GM19463 (cell line): Measurements from ENCODE around the gene ARMC5.
"Not testable (repeated sequence)": the region's sequence is repeated elsewhere in the genome, so short reads cannot be mapped to it uniquely, and the experiment has no call there.

Experiments used
- ATAC-seq: cut with Tn5 transposase; IDR thresholded peaks from one replicate; pipeline ENCODE4 v1.9.1; 2021; ENCODE audit warnings: mild to moderate bottlenecking, moderate library complexity; ENCODE audit not compliant: unreplicated experiment

ARMC5 gene

DNA sequence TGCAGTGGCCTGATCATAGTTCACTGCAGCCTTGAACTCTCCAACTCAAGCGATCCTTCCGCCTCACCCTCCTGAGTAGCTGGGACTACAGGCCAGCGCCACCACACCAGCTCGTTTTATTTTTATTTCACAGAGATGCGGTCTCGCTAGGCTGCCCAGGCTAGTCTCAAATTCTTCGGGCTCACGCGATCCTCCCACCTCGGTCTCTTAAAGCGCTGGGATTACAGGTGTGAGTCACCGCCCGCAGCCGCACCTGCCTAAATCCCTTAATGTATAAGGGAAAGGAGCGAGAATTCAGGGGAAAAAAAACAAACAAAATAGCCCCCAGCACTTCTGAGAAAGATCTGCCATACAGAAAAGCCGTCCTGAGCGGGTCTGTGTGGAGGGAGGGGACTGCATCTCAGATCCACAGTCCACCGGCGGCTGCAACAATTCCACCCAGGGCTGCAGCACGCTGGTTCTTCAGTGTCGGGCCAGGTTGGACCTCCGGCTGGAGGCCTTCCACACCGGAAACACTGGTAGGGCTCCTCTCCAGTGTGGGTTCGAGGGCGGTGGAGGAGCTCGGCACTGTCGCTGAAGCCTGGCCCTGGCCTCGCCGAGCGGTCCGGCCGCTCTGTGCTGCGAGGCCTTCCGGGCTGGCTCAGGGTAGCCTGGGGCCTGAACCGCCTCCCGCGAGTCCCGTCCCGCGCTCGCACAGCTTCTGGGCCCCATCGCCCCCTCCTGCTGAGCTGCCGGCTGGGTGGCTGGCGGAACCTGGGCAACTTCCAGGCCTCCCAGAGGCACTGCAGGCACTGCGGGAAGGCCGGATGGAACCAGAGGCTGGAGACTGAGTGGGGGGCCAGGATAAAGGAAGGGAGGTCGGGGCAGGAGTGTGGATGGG is 23.7 kb upstream of the ARMC5 start:
- ATAC-seq, result no peak

DNA sequence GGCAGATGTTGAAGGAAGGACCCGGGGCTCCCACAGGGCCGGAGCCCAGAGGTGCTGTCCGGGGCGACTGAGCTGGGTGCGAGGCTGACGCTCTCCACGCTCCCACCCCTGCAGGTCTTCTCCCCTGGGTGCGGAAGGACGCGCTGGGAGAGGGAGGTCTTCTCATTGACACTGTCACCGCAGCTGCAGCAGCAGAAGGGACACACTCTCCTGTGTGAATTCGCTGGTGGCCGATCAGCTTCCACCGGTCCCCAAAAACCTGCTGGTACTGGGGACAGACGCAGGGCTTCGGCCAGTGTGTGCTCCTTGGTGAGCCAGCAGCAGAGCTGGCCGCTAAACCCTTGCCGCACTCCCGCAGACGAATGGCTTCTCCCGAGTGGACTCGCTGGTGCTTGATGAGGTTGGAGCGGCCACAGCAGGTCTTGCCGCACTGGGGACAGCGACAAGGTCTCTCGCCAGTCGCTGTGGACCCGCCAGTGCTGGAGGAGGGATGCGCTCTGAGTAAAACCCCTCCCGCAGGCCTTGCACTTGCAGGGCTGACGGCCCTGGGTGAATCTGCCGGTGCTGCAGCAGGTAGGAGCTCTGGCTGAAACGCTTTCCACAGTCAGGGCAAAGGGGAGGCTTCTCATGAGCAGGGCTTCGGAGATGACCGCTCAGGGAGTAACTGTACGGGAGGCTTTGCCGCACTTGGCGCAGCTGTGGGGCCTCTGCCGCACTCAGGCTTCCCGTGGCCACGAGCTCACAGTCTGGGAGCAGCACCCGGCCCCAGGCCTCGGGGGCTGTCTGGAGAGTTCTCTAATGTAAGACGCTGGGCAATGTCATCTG is 22.9 kb upstream of the ARMC5 start:
- ATAC-seq, result no peak

DNA sequence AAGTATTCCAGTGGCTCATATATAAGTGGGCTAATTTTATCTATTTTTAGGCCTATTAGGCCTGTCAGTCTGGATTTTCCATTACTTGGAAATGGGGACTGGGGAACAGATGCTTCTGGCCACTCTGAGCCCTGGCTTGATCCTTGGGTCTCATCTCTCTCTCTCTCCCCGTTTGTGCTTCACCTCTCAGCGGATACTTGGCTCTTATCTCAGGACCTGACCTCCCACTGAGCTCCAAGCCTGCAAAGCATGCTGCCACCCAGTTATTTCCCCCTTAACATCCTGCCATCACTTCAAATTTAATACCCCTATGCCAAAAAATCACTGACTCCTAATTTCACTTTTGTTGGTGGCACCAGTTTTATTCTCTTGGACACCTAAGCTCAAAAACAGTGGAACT is 20.9 kb upstream of the ARMC5 start:
- ATAC-seq, result no peak

DNA sequence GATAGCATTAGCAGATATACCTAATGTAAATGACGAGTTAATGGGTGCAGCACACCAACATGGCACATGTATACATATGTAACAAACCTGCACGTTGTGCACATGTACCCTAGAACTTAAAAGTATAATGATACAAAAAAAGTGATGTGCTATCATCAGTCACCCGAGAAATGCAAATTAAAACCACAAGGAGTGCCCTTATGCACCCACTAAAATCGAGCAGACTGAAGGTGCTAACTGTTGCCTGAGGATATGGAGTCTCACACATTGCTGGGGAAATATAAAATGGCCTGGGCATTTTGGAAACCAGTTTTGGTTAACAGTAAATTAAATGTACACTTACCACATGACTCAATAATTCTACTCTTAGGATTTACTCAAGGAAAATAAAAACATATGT is 20.3 kb upstream of the ARMC5 start:
- not testable (repeated sequence) for ATAC-seq

DNA sequence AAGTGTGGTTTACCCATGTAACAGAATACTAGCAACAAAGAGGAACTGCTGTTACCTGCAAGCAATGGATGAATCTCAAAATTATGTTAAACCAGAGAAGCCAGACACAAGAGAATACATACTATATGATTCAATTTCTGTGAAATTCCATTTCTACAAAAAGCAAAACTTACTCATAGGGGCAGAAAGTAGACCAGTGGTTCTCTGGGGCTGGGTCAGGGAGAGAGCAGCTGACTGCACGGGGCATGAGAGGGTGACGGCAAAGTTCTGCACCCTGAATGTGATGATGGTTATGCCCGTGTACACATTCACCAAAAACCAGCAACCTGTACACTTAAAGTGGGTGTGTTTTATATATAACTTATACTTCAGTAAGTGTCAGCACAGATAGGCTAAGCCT is 19.8 kb upstream of the ARMC5 start:
- no peak for ATAC-seq

DNA sequence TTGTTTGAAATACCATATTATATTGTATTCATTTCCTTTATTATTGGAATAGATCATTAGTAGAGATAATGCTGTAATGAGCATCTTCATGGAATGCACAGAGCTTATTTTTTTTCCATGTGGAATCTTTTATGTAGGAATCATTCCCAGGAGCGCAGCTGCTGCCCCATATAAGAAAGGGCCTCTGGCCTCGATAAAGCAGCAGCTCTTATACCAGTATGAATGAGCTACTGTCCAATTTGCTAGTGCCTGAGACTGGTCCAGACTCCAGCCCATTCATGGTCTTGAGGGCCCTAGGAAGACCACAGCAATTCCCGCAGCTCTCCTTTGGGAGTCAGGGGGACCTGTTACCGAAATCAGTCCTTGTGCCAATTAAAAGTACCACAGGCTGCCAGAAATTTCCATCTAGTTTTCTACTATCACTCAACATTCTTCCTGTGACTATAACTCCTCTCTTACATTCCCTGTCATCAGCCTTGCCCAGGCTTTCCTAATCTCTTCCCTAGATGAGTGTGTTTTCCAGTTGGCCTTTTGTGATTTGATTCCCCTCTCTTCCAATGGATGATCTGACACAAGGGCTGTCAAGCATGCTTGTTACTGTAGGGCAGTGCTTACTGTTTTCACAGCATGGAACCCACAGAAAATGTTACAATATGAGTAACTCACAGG is 18.7 kb upstream of the ARMC5 start:
- ATAC-seq, result no peak

DNA sequence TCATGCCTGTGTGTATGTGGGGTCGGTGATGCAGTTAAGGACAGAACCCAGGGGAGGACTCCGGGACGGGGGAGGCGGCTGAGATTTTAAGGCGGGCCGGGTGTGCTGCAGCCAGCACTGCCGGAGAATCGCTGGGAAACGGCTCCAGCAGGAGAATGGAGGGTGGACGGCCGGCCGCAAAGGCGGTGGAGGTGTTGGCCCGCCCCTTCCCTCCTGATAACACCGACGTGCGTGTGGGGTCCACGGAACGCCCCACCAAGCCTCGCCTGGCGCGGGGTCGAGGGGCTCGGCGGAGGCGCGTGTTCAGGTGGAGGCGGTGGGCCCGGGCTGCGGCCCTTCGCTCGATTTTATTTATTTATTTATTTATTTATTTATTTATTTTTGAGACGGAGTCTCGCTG is 17.3 kb upstream of the ARMC5 start:
- no peak for ATAC-seq

DNA sequence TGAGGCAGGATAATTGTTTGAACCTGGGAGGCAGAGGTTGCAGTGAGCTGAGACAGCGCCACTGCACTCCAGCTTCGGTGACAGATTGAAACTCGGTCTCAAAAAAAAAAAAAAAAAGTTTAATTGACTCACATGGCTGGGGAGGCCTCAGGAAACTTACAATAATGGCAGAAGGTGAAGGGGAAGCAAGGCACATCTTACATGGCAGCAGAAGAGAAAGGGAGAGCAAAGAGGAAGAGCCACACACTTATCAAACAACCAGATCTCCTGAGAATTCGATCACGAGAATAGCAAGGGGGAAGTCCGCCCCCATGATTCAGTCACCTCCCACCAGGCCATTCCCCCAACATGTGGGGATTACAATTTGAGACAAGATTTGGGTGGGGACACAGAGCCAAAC is 13.4 kb upstream of the ARMC5 start:
- ATAC-seq, result not testable (repeated sequence)

DNA sequence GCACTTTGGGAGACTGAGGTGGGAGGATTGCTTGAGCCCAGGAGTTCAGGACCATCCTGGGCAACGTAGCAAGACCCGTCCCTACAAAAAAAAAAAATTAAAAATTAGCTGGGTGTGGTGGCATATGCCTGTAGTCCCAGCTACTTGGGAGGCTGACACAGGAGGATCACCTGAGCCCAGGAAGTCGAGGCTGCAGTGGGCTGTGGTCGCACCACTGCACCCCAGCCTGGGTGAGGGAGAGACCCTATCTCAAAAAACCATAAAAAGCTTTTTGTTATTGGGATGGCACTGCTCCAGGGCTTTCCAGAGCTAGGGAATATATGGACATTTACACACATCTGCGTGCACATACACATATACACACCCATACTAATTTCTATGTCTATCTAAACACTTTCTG is 8.1 kb upstream of the ARMC5 start:
- ATAC-seq, result no peak

DNA sequence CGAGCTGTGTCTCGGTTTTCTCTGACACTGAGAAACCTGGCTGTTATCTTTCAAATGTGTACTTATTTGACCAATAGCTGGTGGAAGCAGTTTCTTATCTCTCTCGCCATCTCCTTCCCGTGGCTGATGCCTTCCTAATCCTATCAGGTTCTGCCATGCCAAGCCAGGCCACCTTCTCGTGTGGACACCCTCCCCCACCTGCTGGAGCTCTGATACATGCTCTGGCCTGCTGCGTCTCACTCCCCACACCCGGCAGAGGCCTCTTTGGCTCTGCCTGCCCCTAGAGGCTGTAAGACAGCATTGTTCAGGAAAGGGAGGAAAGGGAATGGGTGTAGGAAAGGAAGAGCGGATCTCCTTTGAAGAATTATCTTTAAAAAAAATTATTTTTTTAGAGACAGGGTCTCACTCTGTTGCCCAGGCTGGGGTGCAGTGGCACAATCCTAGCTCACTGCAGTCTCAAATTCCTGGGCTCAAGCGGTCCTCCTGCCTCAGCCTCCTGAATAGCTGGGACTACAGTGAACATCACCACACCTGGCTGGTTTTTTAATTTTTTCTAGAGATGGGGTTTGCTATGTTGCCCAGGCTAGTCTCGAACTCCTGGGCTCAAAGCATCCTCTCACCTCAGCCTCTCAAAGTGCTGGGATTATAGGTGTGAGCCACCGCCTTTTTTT is 7.5 kb upstream of the ARMC5 start:
- peak; percentile 68 for ATAC-seq

DNA sequence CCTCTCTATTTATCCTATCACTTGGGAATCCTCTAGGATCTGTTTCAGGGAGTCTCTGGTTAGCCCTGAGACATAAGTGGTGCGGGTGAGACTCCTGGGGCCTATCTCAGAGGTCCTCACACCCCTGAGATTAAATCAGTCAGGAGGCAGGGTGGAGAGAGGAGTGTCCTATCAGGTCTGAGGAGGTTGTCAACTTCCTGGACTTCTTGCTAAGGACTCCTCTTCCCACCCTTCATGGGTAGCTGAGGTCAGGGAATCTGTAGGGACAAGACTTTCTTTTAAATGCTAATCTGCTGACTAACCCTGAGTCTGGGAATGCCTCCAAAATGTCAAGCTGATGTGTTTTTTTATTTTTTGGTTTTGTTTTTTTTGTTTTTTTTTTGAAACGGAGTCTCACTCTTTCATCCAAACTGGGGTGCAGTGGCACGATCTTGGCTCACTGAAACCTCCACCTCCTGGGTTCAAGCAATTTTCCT is 6.6 kb upstream of the ARMC5 start:
- ATAC-seq, result no peak

DNA sequence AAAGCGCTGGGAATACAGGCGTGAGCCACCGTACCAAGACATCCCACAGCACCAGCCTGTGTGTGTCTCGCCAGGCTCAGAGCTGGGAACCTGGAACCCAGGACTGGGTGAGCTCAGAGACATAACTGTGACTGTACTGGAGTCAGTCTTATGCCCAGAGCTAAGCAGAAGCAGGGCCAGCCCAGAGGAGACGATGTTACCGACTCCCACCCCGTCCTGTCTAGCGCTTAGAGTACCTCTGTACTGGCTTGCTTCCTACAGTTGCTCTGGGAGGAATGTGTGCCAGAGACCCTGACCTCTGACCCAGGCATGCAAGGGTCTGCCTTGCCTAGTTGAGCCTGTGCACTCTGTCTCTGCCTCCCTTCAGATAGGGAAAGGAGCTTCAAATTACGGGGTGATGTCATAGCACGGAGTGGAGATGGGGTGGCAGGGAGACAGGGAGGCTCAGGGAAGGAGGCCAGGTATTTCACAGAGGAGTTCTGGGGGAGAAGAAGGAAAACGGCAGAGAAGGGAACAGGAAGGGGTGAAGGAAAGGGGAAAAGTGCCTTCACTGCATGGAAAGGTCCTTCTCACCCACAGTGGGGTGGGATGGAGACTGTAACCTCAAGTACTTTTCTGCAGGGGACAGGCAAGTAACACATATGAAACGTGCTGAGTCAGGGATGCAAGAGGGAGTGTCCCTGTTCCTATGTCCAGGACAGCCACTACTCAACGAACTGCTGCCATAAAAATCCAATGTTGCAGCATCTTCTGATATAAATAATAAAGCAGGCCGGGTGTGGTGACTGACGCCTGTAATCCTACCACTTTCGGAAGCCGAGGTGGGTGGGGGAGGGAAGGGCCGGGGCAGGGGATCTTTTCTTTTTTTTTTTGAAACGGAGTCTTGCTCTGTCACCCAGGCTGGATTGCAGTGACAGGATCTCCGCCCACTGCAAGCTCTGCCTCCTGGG is 5.8 kb upstream of the ARMC5 start:
- no peak for ATAC-seq

DNA sequence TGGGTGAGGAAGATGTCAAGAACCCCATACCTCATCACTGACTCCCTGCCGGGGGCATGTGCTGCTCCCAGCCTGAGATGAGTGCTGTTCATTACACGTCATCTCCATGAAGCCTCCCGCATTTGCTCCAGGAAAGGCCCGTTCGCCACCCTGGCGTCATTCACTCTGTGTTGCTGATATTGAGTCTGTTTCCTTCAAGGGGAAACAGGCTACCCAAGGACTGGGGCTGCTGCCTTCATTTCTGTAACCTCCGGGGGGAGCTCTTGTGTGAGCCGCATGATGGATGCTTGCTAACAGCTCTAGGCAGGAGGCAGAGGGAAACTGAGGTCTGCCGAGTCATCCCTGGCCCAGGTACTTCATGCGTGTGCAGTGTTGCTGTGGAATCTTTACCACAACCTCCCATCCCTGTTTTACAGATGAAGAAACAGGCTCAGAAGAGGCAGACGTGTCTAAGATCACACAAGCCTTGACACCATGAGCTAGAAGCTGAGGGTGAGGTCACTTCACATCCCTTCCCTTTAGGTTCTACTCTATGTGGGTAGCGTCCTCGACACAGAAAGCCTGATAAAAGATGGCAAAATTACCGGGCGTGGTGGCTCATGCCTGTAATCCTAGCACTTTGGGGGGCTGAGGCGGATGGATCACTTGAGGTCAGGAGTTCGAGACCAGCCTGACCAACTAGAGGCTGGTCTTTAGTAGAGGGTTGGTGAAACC is 3.5 kb upstream of the ARMC5 start:
- ATAC-seq, result no peak

DNA sequence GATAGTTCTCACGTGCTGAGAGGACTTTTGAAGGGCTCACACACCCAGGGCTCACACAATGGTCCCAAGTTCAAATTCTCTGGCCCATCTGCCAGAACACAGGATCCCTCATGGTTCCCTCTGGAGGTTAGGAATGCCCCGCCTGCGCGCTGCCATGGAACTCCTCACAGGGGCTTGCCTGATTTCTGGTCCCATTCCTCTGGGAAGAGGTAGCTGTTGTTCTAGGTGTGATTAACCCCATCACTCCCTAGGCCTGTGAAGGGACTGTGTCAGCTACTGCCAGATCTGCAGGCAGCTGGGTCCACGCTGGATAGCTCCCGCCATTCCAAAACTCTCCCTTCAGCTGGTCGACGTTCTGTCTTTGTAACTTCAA is 2.3 kb upstream of the ARMC5 start:
- no peak for ATAC-seq

DNA sequence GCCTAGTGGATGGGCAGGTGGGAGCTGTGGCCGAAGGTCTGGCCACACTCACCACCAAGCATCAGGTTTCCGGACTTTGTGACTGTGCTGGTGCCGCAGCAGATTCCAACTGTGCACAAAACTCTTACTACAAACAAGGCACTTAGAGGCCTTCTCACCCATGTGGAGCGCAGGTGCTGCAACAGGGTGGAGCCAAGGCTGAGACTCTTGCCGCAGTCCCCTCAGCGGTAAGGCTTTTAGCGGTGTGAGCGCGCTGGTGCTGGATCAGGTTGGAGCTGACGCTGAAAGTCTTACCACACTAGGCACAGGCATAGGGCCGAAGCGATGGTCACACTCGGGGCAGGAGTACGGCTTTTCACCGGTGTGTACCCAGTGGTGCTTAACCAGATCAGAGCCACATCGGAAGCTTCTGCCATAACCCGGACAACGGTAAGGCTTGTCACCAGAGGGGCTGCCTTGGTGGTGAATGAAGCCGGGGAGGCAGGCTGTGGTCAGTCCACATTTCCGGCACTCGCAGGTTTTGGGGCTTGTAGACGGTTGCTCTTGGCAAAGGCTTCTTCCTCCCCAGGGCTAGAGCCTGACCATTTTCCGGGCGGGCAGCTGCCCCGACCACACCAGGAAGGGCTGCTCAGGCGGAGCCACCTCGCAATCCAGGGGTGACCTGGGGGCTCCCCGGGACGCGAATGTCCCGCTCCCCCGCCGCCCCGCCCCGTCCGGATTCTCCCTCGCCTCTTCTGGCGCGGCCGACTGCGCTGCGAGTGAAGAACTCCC is 1.0 kb upstream of the ARMC5 start:
- no peak for ATAC-seq

DNA sequence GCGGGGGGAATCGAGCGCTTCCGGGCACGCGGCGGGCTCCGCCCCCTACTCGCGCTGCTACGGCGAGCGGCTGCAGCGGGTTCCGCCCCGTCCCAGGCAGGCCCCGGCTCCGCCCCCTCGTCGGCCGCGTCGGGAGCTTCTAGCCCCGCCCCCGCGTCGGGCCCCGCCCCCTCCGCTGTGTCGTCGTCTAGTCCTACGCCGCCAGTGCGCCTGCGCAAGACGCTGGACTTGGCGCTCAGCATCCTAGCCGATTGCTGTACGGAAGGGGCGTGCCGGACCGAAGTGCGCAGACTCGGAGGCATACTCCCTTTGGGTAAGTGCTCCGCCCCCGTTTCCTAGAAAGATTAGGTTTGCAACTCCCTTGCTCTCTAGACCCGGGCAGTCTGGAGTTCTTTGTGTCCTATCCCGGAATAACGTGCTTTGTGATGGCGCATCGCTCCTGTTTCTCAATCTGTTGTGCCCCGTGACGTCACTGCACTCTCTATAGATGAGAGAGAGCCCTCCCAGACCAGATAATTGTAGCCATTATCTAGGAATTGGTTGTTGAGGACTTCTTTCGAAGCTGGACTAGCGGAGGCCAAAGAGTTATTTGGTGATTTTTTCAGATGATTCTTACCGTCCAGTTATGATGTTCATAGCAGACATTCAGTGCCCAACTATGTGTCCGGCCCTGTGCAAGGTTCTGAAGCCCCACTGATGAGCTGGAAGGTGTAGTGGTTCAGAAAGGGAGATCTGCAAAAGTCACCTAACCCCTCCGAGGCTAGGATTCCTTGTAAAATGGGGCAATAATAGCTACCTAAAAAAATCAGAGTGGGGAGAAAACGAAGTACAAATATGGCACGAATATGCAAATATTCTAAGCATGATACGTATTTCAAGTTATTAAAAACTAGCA is 633 bp downstream of the ARMC5 start:
- ATAC-seq, result peak; percentile 67

DNA sequence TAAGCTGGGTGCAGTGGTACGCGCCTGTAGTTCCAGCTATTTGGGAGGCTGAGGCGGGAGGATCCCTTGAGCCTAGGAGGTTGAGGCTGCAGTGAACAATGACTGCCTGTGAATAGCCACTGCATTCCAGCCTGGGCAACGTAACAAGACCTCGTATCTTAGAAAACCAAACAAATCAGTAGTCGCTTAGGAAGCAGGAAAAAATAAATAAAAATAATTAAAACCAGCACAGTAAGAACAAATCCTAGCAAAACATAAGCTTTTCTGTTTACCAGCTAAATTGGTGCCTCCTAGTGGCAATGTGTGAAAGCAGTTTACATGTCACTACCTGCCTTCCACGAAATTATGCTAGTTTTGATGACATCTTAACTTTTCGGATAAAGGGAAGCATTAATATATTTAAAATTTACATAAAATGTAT is 1.3 kb downstream of the ARMC5 start:
- ATAC-seq, result no peak
